Measurements from ENCODE around the gene SKAP1. TPM values are rescaled to one million over a fixed set of nuclear protein-coding genes. Genes with fewer than 3 reads are reported as not detected.

SKAP1 gene
- total and polyA plus RNA-seq, 2 donors from 2014 or later: 34.8 to 42.6 TPM

- H3K4me3 ChIP-seq (ENCODE audit: low read length in 3 of 3): no peak overlapping the region
- intact Hi-C loops (cut with DNase I): no loop called here
- no peaks in the 10 kb centered on the region for H3K36me3 ChIP-seq (ENCODE audit: control insufficient read depth in 2 of 3, insufficient read depth in 3 of 3, low read length in 3 of 3)
- FAIRE-seq: no peak
- H3K9ac ChIP-seq (ENCODE audit: low read length in 3 of 3): no peak overlapping the region
- H3K27me3 ChIP-seq (ENCODE audit: control insufficient read depth, insufficient read depth, low read length): peaks cover 6% of the 10 kb centered on the region
- H3K4me1 ChIP-seq (ENCODE audit: control insufficient read depth in 2 of 3, insufficient read depth in 2 of 3, low read depth in 1 of 3, low read length in 3 of 3): peaks cover 0 to 6% (median 0%) of the 10 kb centered on the region in 3 donors
- TF ChIP-seq CTCF (IDR thresholded peaks at IDR 0.05; ENCODE audit: borderline replicate concordance, extremely low read depth, insufficient read depth): no peak
- DNase-seq: no peak
- no peak overlapping the region for H3K27ac ChIP-seq (ENCODE audit: low read depth in 2 of 2, low read length in 2 of 2)
- H3K9me3 ChIP-seq (ENCODE audit: control insufficient read depth in 2 of 3, insufficient read depth in 1 of 3, low read length in 3 of 3): no peaks in the 10 kb centered on the region
Observed at GRCh38 chr17:48433896-48434295, 3.9 kb upstream of the SKAP1 start.

- Histone ChIP-seq H3K4me1 (ENCODE audit: control insufficient read depth in 2 of 3, insufficient read depth in 2 of 3, low read depth in 1 of 3, low read length in 3 of 3) (peaks cover 0 to 6% (median 0%) of the 10 kb centered on the region in 3 donors), H3K36me3 (ENCODE audit: control insufficient read depth in 2 of 3, insufficient read depth in 3 of 3, low read length in 3 of 3) (no peaks in the 10 kb centered on the region), H3K9me3 (ENCODE audit: control insufficient read depth in 2 of 3, insufficient read depth in 1 of 3, low read length in 3 of 3) (no peaks in the 10 kb centered on the region), H3K27me3 (ENCODE audit: control insufficient read depth, insufficient read depth, low read length) (peaks cover 6% of the 10 kb centered on the region), H3K9ac (ENCODE audit: low read length in 3 of 3) (no peak overlapping the region), H3K4me3 (ENCODE audit: low read length in 3 of 3) (no peak overlapping the region), H3K27ac (ENCODE audit: low read depth in 2 of 2, low read length in 2 of 2) (no peak overlapping the region)
- FAIRE-seq: no peak
- TF ChIP-seq CTCF (IDR thresholded peaks at IDR 0.05; ENCODE audit: borderline replicate concordance, extremely low read depth, insufficient read depth): no peak
- intact Hi-C loops (cut with DNase I): no loop called here
- peak in 3 of 5 donors; percentile 27 to 39 (median 36) for DNase-seq
Observed at GRCh38 chr17:48432820-48433775, 3.1 kb upstream of the SKAP1 start.

- Histone ChIP-seq H3K27ac (ENCODE audit: low read depth in 2 of 2, low read length in 2 of 2) (peak overlapping the region; percentile 63 to 70), H3K4me1 (ENCODE audit: control insufficient read depth in 2 of 3, insufficient read depth in 2 of 3, low read depth in 1 of 3, low read length in 3 of 3) (peaks cover 0 to 10% (median 0%) of the 10 kb centered on the region in 3 donors)
- FAIRE-seq: no peak
Observed at GRCh38 chr17:48429156-48429555, 858 bp downstream of the SKAP1 start.

More at GRCh38 chr17:48429156-48429555, 858 bp downstream of the SKAP1 start:
- intact Hi-C loops (cut with DNase I): no loop called here
- H3K4me3 ChIP-seq (ENCODE audit: low read length in 3 of 3): peak overlapping the region in 2 of 3 donors; percentile 48 to 54
- H3K9ac ChIP-seq (ENCODE audit: low read length in 3 of 3): peak overlapping the region in 1 of 3 donors; percentile 55
- H3K9me3 ChIP-seq (ENCODE audit: control insufficient read depth in 2 of 3, insufficient read depth in 1 of 3, low read length in 3 of 3): no peaks in the 10 kb centered on the region
- no peak for TF ChIP-seq CTCF (IDR thresholded peaks at IDR 0.05; ENCODE audit: borderline replicate concordance, extremely low read depth, insufficient read depth)
- H3K36me3 ChIP-seq (ENCODE audit: control insufficient read depth in 2 of 3, insufficient read depth in 3 of 3, low read length in 3 of 3): no peaks in the 10 kb centered on the region
- DNase-seq: no peak
- peaks cover 6% of the 10 kb centered on the region for H3K27me3 ChIP-seq (ENCODE audit: control insufficient read depth, insufficient read depth, low read length)

Measured in kidney (tissue), 14 donors.